ENCODE data around the gene PXMP4. TPM values are rescaled to one million over a fixed set of nuclear protein-coding genes. Genes with fewer than 3 reads are reported as not detected.
A peak's percentile ranks its signal among the peaks of the same experiment; 100 is the strongest.
"Not testable (repeated sequence)": the region's sequence is repeated elsewhere in the genome, so short reads cannot be mapped to it uniquely, and the experiment has no call there.

PXMP4 gene
- total and polyA plus RNA-seq, 8 donors: 11.6 to 47.5 (median 15.1) TPM

DNA sequence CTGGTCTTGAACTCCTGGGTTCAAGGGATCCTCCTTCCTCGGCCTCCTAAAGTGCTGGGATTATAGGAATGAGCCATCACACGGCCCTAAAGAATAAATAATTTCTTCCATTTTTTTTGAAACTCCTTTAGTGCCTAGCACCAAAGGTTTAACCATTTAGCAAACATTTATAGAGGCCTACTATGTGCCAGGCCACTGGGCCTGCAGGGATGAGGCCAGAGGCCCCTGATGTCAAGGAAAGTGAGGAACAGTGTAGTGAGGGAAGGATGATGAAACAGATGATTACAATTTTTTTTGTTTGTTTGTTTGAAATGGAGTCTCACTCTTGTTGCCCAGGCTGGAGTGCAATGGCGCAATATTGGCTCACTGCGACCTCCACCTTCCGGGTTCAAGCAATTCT is 45.5 kb upstream of the PXMP4 start:
- Histone ChIP-seq H3K27ac (no peak overlapping the region), H3K36me3 (peaks cover 0 to 84% of the 10 kb centered on the region in 2 donors), H3K9me3 (no peaks in the 10 kb centered on the region), H3K4me1 (no peaks in the 10 kb centered on the region), H3K4me3 (no peak overlapping the region), H3K27me3 (no peaks in the 10 kb centered on the region)
- intact Hi-C loops (cut with DNase I): no loop called here
- ATAC-seq: no peak
- DNase-seq: no peak
- TF ChIP-seq, protein P1, sequence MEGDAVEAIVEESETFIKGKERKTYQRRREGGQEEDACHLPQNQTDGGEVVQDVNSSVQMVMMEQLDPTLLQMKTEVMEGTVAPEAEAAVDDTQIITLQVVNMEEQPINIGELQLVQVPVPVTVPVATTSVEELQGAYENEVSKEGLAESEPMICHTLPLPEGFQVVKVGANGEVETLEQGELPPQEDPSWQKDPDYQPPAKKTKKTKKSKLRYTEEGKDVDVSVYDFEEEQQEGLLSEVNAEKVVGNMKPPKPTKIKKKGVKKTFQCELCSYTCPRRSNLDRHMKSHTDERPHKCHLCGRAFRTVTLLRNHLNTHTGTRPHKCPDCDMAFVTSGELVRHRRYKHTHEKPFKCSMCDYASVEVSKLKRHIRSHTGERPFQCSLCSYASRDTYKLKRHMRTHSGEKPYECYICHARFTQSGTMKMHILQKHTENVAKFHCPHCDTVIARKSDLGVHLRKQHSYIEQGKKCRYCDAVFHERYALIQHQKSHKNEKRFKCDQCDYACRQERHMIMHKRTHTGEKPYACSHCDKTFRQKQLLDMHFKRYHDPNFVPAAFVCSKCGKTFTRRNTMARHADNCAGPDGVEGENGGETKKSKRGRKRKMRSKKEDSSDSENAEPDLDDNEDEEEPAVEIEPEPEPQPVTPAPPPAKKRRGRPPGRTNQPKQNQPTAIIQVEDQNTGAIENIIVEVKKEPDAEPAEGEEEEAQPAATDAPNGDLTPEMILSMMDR (IDR thresholded peaks at IDR 0.05): no peak

DNA sequence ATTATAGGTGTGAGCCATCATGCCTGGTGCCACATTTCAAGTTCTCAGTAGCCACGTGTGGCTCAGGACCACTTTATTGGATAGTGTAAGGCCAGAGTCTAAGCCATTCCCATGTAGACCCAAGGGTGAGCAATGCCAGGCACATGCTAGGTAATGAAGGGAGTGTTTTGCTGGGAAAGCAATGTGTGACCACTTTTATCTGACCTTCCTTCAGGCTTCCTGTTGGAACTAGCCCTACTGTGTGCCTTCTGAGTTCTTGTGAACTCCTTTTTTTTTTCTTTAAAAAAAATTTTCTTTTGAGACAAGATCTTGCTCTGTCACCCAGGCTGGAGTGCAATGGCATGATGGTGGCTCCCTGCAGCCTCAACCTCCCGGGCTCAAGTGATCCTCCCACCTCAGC is 45.0 kb upstream of the PXMP4 start:
- TF ChIP-seq, protein P1 (IDR thresholded peaks at IDR 0.05): no peak
- intact Hi-C loops (cut with DNase I): no loop called here

DNA sequence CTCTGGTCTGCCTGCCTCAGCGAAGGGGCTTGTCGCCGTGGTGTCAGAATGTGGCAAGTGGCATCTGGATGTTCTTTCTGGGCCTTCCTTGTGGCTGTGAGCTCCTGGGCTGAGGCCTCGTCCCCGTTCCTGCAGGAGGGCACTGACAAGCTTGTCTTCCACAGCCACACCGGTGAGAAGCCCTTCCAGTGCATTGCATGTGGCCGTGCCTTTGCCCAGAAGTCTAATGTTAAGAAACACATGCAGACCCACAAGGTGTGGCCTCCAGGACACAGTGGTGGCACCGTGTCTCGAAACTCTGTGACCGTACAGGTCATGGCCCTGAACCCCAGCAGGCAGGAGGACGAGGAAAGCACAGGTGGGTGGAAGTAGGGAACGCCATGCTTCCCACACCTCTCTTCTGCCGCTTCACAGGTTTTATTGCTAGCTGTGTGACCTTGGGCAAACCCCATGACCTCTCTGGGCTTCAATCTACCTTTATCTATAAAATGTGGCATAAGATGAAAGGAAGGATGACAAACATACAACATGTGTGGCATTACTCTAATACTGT is 41.7 kb upstream of the PXMP4 start:
- ATAC-seq (no peak), DNase-seq (no peak)
- H3K9me3 ChIP-seq: peaks cover 0 to 5% of the 10 kb centered on the region in 2 donors
- no peaks in the 10 kb centered on the region for H3K4me1 ChIP-seq
- TF ChIP-seq, protein P1 (IDR thresholded peaks at IDR 0.05): no peak
- intact Hi-C loops (cut with DNase I): no loop called here
- no peak overlapping the region for H3K27ac ChIP-seq
- no peak overlapping the region for H3K4me3 ChIP-seq
- no peaks in the 10 kb centered on the region for H3K27me3 ChIP-seq
- peaks cover 0 to 73% of the 10 kb centered on the region in 2 donors for H3K36me3 ChIP-seq

More for the DNA sequence above, 45.0 kb upstream of the PXMP4 start:
- no peak overlapping the region for H3K27ac ChIP-seq
- H3K4me1 ChIP-seq: no peaks in the 10 kb centered on the region
- no peak for DNase-seq
- peaks cover 0 to 80% of the 10 kb centered on the region in 2 donors for H3K36me3 ChIP-seq
- H3K4me3 ChIP-seq: no peak overlapping the region
- no peak for ATAC-seq
- no peaks in the 10 kb centered on the region for H3K27me3 ChIP-seq
- no peaks in the 10 kb centered on the region for H3K9me3 ChIP-seq

DNA sequence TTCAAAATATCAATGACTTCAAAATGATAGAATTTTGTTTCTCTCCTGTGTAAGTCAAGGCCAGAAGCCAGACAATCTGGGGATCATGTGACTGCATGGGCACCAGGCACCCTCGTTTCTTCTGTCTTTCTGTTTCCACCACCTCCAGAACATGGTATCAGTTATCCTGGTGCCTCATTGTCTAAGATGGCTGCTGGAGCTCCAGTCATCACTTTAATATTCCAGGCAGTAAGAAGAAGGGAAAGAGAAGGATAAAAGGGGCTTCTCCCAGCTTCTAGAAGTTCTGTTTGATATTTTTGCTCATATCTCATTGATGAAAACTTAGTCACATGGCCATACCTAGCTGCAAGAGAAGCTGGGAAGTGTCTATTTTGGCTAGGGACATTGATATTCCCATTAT is 37.3 kb upstream of the PXMP4 start:
- no peaks in the 10 kb centered on the region for H3K27me3 ChIP-seq
- peaks cover 0 to 85% of the 10 kb centered on the region in 2 donors for H3K36me3 ChIP-seq
- H3K4me3 ChIP-seq: no peak overlapping the region
- TF ChIP-seq, protein P1 (IDR thresholded peaks at IDR 0.05): no peak
- DNase-seq (no peak), ATAC-seq (no peak)
- intact Hi-C loops (cut with DNase I): no loop called here
- H3K9me3 ChIP-seq: peaks cover 0 to 5% of the 10 kb centered on the region in 2 donors
- no peaks in the 10 kb centered on the region for H3K4me1 ChIP-seq
- no peak overlapping the region for H3K27ac ChIP-seq

DNA sequence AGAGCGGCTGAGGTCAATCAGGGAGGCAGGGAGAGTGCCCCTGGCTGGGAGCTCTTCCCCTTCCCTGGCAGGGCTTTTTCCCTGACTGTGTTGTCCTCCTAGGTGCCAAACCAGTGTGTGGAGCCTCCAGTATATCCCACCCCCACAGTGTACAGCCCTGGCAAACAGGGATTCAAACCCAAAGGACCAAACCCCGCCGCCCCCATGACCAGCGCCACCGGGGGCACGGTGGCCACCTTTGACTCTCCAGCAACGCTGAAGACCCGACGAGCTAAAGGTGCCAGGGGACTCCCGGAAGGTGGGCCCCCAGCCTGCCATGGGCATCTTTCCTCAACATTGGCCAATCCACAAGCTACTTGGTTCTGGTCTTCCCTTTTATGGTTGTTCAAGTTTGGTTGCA is 36.9 kb upstream of the PXMP4 start:
- ATAC-seq: no peak
- intact Hi-C loops (cut with DNase I): no loop called here
- TF ChIP-seq, protein P1 (IDR thresholded peaks at IDR 0.05): no peak
- H3K36me3 ChIP-seq: peaks cover 0 to 85% of the 10 kb centered on the region in 2 donors
- no peaks in the 10 kb centered on the region for H3K4me1 ChIP-seq
- peak in 1 of 4 donors; percentile 53 for DNase-seq
- H3K27ac ChIP-seq: no peak overlapping the region
- H3K9me3 ChIP-seq: peaks cover 0 to 5% of the 10 kb centered on the region in 2 donors
- no peaks in the 10 kb centered on the region for H3K27me3 ChIP-seq
- H3K4me3 ChIP-seq: no peak overlapping the region

DNA sequence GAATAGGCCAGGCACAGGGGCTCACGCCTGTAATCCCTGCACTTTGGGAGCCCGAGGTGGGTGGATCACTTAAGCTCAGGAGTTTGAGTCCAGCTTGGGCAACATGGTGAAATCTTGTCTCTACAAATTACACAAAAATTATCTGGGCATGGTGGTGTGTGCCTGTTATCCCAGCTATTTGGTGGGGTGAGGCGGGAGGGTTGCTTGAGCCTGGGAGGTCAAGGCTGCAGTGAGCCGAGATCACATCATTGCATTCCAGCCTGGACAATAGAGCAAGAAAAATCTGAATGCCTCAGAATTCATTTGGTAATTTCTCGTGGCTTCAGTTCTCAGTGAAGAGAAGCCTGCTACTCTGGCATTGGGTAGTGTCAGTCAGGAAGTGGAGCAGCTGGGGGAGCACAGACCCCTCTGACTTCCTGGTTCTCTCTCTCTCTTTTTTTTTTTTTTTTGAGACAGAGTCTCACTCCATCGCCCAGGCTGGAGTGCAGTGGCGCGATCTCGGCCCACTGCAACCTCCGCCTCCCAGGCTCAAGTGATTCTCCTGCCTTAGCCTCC is 35.9 kb upstream of the PXMP4 start:
- DNase-seq, ATAC-seq: not testable (repeated sequence)
- H3K36me3 ChIP-seq: peaks cover 0 to 85% of the 10 kb centered on the region in 2 donors

More for the DNA sequence above, 35.9 kb upstream of the PXMP4 start:
- H3K9me3 ChIP-seq; H3K4me3 ChIP-seq; H3K4me1 ChIP-seq; intact Hi-C loops (cut with DNase I); H3K27me3 ChIP-seq; H3K27ac ChIP-seq: not testable (repeated sequence)

Data from left lung (tissue), 10 donors.